Immature natural killer cell (primary cell): ENCODE data around the gene LEO1. TPM values are rescaled to one million over a fixed set of nuclear protein-coding genes. Genes with fewer than 3 reads are reported as not detected.

Experiments used
- DNase-seq, 3 donors: peaks; one replicate each; pipeline ENCODE4 v3.0.0; 2022; ENCODE audit warnings: mixed read lengths in 1 of 3
- H3K27ac Mint-ChIP-seq, 6 donors: one replicate each; pipeline ENCODE4 v1.8.0; 2020; ENCODE audit warnings: mixed read lengths in 6 of 6, mild to moderate bottlenecking in 5 of 6, inconsistent platforms in 4 of 6, moderate library complexity in 3 of 6
- H3K27me3 Mint-ChIP-seq, 3 donors: one replicate each; pipeline ENCODE4 v1.8.0; 2020 to 2021; ENCODE audit warnings: low read depth in 3 of 3, mild to moderate bottlenecking in 3 of 3, mixed read lengths in 3 of 3, moderate library complexity in 3 of 3, inconsistent platforms in 1 of 3
- H3K36me3 Mint-ChIP-seq, 3 donors: one replicate each; pipeline ENCODE4 v1.8.0; 2020; ENCODE audit warnings: mixed read lengths in 3 of 3, inconsistent platforms in 2 of 3, mild to moderate bottlenecking in 2 of 3
- H3K4me1 Mint-ChIP-seq, 2 donors: one replicate each; pipeline ENCODE4 v1.8.0; 2020; ENCODE audit warnings: inconsistent platforms in 2 of 2, mild to moderate bottlenecking in 2 of 2, mixed read lengths in 2 of 2, moderate library complexity in 1 of 2
- H3K4me3 Mint-ChIP-seq, 5 donors: one replicate each; pipeline ENCODE4 v1.8.0; 2020; ENCODE audit warnings: mild to moderate bottlenecking in 5 of 5, mixed read lengths in 5 of 5, inconsistent platforms in 3 of 5, moderate library complexity in 3 of 5
- H3K9me3 Mint-ChIP-seq, 6 donors: one replicate each; pipeline ENCODE4 v1.8.0; 2020; ENCODE audit warnings: mild to moderate bottlenecking in 6 of 6, mixed read lengths in 6 of 6, inconsistent platforms in 4 of 6, moderate library complexity in 3 of 6
- polyA plus RNA-seq, 3 donors: library from polyadenylated mRNA; unstranded; fragments of 300-500 nt; fragmentation: Illumina TruSeq; gene quantifications; one replicate each; pipeline ENCODE4 v1.2.3, GENCODE V29; 2021

The LEO1 gene
- polyA plus RNA-seq, 3 donors from 2014 or later = 10.4 to 30.0 (median 16.2) TPM

DNA sequence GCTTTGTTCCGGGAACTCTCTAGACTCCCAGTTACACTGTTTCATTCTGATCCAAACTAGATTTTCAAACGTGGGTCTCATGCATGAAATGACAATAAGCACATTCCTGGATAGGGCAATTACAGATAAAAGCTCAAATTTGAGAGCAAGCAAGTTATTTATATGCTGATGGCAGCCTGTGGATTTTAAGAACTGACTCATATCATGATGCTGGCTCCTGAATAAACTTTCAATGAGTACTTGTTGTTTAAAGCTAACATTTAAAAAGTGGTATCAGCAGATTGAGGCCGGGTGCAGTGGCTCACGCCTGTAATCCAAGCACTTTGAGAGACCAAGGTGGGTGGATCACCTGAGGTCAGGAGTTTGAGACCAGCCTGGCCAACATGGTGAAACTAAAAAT is 66.6 kb downstream of the LEO1 start:
- no peak for DNase-seq
- Mint-ChIP-seq H3K27me3 (peaks cover 0 to 2% (median 0%) of the 10 kb centered on the region in 3 donors), H3K36me3 (peaks cover 30 to 49% (median 32%) of the 10 kb centered on the region in 3 donors), H3K4me1 (peaks cover 0 to 2% of the 10 kb centered on the region in 2 donors), H3K27ac (peak overlapping the region in 1 of 6 donors; percentile 62), H3K9me3 (no peaks in the 10 kb centered on the region), H3K4me3 (no peak overlapping the region)

DNA sequence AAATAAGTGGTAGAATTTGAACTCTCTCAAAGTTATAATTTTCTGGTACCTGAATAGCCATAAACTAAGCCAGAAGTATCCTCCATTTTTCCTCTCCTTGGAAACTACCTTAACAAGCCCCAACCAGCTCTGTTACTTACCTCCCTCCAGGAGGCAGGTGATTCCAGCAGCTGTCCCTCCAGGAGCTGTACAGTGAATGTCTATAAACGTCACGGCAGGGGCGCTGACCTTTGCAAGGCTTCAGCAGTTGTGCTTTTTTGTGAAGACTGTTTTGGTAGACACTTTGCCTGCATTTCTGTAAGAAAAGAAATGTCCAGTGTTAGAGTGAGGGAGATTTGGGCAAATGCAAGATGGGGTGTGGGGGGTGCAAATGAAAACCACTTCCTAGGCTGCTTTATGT is 67.2 kb downstream of the LEO1 start:
- peaks cover 30 to 52% (median 33%) of the 10 kb centered on the region in 3 donors for H3K36me3 Mint-ChIP-seq
- no peaks in the 10 kb centered on the region for H3K9me3 Mint-ChIP-seq
- no peak for DNase-seq
- H3K27me3 Mint-ChIP-seq = peaks cover 0 to 2% (median 2%) of the 10 kb centered on the region in 3 donors
- peak overlapping the region in 2 of 6 donors; percentile 30 to 62 for H3K27ac Mint-ChIP-seq
- peaks cover 0 to 2% of the 10 kb centered on the region in 2 donors for H3K4me1 Mint-ChIP-seq
- no peak overlapping the region for H3K4me3 Mint-ChIP-seq

DNA sequence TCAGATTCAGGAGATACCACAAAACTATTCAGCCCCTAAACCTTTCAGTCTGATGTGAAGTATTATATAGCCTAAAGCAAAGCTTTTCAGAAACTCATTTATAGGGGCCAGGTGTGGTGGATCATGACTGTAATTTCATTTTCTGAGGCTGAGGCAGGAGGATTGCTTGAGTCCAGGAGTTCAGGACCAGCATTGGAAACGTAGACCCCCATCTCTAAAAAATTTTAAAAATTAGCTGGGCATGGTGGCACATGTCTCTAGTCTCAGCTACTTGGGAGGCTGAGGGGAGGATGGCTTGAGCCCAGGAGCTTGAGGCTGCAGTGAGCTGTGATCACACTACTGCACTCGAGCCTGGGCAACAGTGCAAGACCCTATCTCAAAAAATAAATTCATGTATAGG is 82.1 kb downstream of the LEO1 start:
- peaks cover 17 to 25% (median 19%) of the 10 kb centered on the region in 3 donors for H3K36me3 Mint-ChIP-seq
- H3K4me3 Mint-ChIP-seq = no peak overlapping the region
- no peak for DNase-seq
- peaks cover 0 to 3% (median 2%) of the 10 kb centered on the region in 3 donors for H3K27me3 Mint-ChIP-seq
- H3K9me3 Mint-ChIP-seq = no peaks in the 10 kb centered on the region
- no peak overlapping the region for H3K27ac Mint-ChIP-seq
- H3K4me1 Mint-ChIP-seq = peaks cover 4 to 10% of the 10 kb centered on the region in 2 donors

DNA sequence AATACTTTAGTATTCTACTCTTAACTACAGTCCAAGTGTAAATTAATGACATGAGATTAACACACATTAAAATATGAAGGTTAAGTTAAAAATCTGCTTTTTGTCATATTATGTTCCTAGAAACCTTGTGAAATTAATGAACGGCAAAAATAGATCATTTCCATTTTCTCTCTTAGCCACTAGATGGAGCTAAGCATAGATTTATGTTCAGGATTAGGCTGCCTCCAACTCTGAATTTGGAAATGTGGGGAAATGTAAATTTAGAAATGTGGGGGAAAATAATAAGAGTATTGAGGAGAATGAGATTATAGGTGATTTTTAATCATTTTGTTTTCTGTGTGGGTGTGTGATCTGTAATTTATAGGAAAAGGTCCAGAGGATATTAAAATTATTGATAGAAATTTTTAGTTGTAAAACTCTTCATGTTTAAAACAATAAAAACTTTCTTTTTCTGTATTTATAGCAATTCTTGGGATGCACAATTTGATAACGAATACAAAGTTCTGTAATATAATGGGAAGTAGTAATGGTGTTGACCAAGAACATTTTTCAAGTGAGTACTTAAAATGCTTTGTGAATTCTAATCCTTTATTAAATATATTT is 82.9 kb downstream of the LEO1 start:
- Mint-ChIP-seq H3K4me1 (peaks cover 12 to 17% of the 10 kb centered on the region in 2 donors), H3K9me3 (no peaks in the 10 kb centered on the region), H3K36me3 (peaks cover 15 to 21% (median 17%) of the 10 kb centered on the region in 3 donors), H3K27me3 (peaks cover 0 to 3% (median 2%) of the 10 kb centered on the region in 3 donors), H3K27ac (no peak overlapping the region), H3K4me3 (no peak overlapping the region)
- DNase-seq = peak in 1 of 3 donors; percentile 16

Other genes with a start within 250 kb of the LEO1 start
- 10 to 100 TPM; 24.9 to 36.2 (median 33.6) TPM for gene LYSMD2, start 234.1 kb downstream of the LEO1 start, polyA plus RNA-seq
- gene TMOD2, start 220.2 kb downstream of the LEO1 start, polyA plus RNA-seq = under 1 TPM; 0.18 to 0.27 (median 0.23) TPM
- gene TMOD3, start 142.1 kb downstream of the LEO1 start, polyA plus RNA-seq = 10 to 100 TPM; 28.9 to 50.9 (median 38.7) TPM
- 1 to 10 TPM; 2.4 to 5.1 (median 4.9) TPM for gene MAPK6, start 47.4 kb upstream of the LEO1 start, polyA plus RNA-seq
- gene BCL2L10, start 141.0 kb upstream of the LEO1 start, polyA plus RNA-seq = not detected
- gene GNB5, start 219.6 kb upstream of the LEO1 start, polyA plus RNA-seq = 10 to 100 TPM; 19.0 to 23.6 (median 22.3) TPM